ENCODE data around the gene NME5. TPM values are rescaled to one million over a fixed set of nuclear protein-coding genes. Genes with fewer than 3 reads are reported as not detected.

Gene NME5, protein sequence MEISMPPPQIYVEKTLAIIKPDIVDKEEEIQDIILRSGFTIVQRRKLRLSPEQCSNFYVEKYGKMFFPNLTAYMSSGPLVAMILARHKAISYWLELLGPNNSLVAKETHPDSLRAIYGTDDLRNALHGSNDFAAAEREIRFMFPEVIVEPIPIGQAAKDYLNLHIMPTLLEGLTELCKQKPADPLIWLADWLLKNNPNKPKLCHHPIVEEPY
- 22.4 TPM for total RNA-seq

DNA sequence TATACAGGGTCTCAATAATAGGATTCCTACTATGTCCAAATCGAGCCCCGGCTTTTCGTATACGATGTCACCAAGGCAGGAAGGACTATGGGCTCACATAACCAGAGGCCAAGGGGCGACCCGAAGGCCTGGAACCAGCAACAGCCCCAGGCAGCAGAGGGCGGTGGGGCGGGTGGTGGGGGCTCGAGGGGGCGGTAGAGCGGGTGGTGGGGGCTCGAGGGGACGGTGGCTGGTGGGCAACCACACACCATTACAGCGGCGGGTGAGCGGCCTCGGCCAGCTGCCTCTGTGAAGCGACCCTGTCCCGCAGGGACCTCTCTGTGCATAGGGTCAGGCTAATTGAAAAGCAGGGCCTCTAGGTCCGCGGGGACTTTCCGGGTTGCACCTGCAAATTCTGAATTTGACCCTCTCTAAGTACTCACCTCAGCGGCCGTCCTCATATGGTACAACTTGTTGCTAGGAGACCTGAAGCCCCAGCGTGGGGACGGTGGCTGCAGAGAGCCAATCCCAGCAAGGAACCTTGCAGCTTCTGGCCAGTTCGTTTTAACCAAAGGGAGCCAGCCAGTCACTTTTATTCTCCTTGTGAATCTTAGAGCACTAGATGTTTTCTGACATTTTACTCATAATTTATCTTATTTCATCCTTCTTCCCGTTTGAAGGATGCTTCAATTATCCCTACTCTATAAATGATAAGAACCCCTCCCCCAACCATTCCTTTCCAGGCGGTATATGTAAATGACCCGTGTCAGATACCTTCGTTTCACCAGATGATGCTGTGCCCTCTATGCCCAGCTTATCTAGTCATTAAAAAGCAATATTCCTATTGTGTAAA is at the start of gene NME5:
NME5 (minus strand) TSS at position 480 of the 832 bp plus-strand sequence. CDS start 648 bp downstream, outside the sequence.

DNA sequence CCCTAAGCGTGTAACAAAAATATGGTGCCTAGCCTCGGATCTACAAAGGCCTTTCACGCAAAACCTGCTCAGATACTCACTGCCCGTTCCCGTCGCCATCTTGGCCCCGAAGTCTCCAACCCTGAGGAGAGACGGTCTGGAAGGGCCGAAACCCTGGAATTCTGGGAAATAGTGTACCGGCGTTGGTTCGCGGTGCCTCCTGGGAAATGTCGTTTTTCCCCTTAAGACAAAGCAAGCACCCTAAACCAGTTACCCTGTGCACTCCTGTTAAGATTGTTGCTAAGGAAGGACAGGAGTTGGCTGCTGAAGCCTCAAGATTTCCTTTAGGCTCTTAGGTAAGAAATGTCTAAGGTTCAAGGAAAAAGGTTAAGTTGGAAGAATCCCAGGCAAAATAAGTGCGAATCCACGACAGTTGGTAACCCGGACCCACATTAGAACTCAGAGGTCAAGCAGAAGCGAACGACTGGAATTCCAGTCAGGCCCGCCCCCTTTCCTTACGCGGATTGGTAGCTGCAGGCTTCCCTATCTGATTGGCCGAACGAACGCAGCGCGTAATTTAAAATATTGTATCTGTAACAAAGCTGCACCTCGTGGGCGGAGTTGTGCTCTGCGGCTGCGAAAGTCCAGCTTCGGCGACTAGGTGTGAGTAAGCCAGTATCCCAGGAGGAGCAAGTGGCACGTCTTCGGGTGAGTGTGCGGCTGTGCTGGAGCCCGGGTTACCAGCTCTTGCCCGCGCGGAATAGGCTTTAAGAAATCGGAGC is 39.5 kb upstream of the NME5 start, which contains the start of the genes BRD8 and KIF20A:
BRD8 (minus strand) TSS at position 115 of the 761 bp plus-strand sequence; CDS start at position 99, 16 bp downstream.
KIF20A (plus strand) TSS at position 597 of the 761 bp plus-strand sequence. CDS start 569 bp downstream, outside the sequence.

DNA sequence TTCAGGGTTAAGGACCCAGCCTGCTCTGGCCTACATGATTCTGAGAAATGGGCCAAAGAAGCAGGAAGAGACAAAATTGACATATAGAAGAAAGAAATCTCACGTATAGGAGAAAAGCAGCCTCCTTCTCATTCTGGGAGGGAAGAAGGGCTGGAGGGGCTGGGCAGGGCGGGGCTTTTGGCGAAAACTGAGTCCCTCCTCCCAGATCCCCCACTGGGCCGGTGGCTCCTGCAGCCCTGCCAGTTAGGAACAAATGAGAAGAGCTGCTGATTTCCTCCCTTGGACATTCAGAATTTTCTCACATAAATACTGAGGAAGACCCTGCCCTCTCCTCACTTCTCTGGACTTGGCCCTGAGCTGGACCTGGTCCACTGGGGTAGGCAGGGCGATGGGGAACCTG is 55.5 kb downstream of the NME5 start, which contains the start of gene WNT8A:
WNT8A (plus strand) TSS at position 332 of the 400 bp plus-strand sequence. CDS start 95 bp downstream, outside the sequence.

Small RNA genes lying within 50 kb of the gene (small RNA-seq; reads per million reads assigned to genes)
- gene RNU6-1148P (not detected), gene RNU6-460P (not detected), gene RNU6-888P (0.08 reads per million)

Other genes starting within 250 kb of the NME5 start
- 0.46 TPM for gene PKD2L2, start 250.0 kb downstream of the NME5 start, total RNA-seq
- gene FAM13B, start 106.3 kb downstream of the NME5 start, total RNA-seq, result 139 TPM
- 0.23 TPM for gene WNT8A, start 55.4 kb downstream of the NME5 start, total RNA-seq
- gene BRD8, start 39.2 kb upstream of the NME5 start, total RNA-seq, result 47.3 TPM
- 7.6 TPM for gene KIF20A, start 39.7 kb upstream of the NME5 start, total RNA-seq
- 35.5 TPM for gene CDC23, start 73.9 kb upstream of the NME5 start, total RNA-seq
- not detected for gene GFRA3, start 135.2 kb upstream of the NME5 start, total RNA-seq
- 2.1 TPM for gene CDC25C, start 192.4 kb upstream of the NME5 start, total RNA-seq
- gene FAM53C, start 198.8 kb upstream of the NME5 start, total RNA-seq, result 29.1 TPM
- gene KDM3B, start 213.3 kb upstream of the NME5 start, total RNA-seq, result 84.0 TPM

Data from diencephalon (tissue), 1 donor.